HFF-Myc (cell line): ENCODE measurements around the gene PRPF8.

Experiments
- DNase-seq: peaks from one replicate; pipeline ENCODE4 v3.0.0-alpha.2; 2011; ENCODE audit warnings: low read depth; ENCODE audit errors: extremely low read depth
- H3K4me3 ChIP-seq: replicated peaks from 2 replicates; pipeline ENCODE4 v1.5.1; 2011; ENCODE audit warnings: low read depth, mild to moderate bottlenecking, control low read depth, low read length
- TF ChIP-seq, protein P1 (sequence below): IDR thresholded peaks from 2 replicates; pipeline ENCODE4 v1.5.1; 2012; ENCODE audit warnings: mild to moderate bottlenecking, low read depth, low read length, control low read depth; ENCODE audit errors: missing control alignments

Gene PRPF8

DNA sequence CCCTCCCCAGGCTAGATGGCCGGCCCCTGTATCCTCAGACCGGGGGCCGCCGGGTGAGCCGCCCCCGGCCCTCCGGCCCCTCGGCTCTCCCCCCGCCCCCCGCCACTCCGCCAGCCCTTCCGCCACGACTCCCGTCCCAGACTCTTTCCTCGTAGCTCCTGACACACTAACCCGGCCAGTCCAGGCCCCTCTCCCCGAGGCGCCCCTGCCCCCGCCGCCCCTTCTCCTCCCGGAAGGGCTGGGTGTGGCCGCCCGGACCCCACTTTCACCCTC lies 31.1 kb upstream of the PRPF8 start:
- DNase-seq, result no peak
- TF ChIP-seq, protein P1, sequence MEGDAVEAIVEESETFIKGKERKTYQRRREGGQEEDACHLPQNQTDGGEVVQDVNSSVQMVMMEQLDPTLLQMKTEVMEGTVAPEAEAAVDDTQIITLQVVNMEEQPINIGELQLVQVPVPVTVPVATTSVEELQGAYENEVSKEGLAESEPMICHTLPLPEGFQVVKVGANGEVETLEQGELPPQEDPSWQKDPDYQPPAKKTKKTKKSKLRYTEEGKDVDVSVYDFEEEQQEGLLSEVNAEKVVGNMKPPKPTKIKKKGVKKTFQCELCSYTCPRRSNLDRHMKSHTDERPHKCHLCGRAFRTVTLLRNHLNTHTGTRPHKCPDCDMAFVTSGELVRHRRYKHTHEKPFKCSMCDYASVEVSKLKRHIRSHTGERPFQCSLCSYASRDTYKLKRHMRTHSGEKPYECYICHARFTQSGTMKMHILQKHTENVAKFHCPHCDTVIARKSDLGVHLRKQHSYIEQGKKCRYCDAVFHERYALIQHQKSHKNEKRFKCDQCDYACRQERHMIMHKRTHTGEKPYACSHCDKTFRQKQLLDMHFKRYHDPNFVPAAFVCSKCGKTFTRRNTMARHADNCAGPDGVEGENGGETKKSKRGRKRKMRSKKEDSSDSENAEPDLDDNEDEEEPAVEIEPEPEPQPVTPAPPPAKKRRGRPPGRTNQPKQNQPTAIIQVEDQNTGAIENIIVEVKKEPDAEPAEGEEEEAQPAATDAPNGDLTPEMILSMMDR, result no peak
- peak overlapping the region; percentile 74 for H3K4me3 ChIP-seq

DNA sequence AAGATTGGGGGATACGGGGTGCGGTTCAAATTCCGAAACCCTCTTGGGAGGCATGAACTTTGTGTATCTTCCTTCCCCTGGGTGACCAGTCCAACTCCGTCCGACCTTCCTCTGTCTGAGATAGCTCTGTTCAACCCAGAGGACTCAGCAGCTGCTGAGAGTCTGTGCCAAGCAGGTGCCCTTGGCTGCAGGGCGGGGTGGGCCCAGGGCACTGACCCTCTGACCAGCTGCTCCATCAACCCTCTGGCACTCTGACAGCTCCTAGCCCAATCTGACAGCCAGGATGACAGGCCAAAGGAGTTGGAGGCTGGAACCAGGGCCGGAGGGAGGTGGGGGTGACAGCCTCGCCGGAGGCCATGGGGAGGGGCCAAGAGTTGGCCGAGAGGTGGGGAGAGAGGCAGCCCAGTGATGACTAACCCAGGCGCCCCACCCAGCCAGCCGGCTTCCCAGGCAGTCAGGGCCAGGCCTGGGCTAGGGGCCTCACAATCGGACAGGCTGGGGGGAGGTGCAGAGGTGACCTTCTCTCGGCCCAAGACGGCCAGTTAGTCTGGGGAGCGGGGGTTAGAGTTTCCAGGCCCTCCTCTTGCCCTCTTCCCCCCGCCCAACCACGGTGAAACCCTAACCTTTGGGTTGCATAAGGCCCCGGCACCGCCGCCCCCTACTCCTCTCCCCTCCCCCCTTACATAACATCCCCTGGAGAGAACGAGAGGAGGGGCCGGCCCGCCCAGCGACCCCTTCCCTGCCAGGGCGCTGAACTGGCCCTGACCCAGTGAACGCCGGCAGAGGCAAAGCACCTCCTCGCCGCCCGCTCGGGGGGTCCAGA lies 30.5 kb upstream of the PRPF8 start:
- peak overlapping the region; percentile 74 for H3K4me3 ChIP-seq
- TF ChIP-seq, protein P1, result no peak
- no peak for DNase-seq

- peak overlapping the region; percentile 74 for H3K4me3 ChIP-seq
- TF ChIP-seq, protein P1, result no peak
- peak; percentile 94 for DNase-seq
Observed at GRCh38 chr17:1714427-1714979, 29.8 kb upstream of the PRPF8 start.

DNA sequence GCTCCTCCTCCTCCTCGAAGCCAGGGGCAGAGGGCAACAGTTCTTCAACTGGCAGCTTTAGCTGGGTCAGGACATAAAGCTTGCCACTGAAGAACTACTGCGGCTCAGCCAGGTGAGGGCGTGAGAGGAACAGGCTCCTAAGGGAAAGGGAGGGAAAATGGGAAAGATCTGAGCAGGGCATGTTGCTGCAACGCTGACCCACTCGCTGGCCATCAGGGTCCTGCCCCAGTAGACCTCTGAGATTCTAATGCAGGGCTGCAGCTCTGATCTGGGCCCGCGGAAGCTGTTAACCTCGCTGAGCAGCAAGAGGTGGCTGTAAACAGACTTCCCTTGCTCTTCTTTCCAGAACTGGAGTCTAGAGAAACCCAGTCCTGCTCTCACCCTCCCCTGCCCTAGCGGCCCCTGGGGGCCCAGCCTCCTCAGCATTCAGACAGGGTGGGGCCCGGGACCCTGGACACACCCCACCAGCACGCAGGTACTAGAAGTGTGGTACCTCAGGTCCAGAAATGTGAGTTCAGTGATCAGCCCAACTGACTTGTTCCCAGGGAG lies 29.3 kb upstream of the PRPF8 start:
- no peak for DNase-seq
- H3K4me3 ChIP-seq, result peak overlapping the region; percentile 74
- TF ChIP-seq, protein P1, result peak; percentile 61

- no peak for DNase-seq
- TF ChIP-seq, protein P1, result no peak
- H3K4me3 ChIP-seq, result peak overlapping the region; percentile 74
Observed at GRCh38 chr17:1713160-1713877, 28.7 kb upstream of the PRPF8 start.

GRCh38 chr17:1712271-1712670 lies 27.6 kb upstream of the PRPF8 start:
- no peak for DNase-seq
- TF ChIP-seq, protein P1, result no peak
- no peak overlapping the region for H3K4me3 ChIP-seq
